Measurements from ENCODE around the gene TECPR1. TPM values are rescaled to one million over a fixed set of nuclear protein-coding genes. Genes with fewer than 3 reads are reported as not detected.

TECPR1 gene
- total RNA-seq, 1 donor from 2014 or later = 39.9 TPM

DNA sequence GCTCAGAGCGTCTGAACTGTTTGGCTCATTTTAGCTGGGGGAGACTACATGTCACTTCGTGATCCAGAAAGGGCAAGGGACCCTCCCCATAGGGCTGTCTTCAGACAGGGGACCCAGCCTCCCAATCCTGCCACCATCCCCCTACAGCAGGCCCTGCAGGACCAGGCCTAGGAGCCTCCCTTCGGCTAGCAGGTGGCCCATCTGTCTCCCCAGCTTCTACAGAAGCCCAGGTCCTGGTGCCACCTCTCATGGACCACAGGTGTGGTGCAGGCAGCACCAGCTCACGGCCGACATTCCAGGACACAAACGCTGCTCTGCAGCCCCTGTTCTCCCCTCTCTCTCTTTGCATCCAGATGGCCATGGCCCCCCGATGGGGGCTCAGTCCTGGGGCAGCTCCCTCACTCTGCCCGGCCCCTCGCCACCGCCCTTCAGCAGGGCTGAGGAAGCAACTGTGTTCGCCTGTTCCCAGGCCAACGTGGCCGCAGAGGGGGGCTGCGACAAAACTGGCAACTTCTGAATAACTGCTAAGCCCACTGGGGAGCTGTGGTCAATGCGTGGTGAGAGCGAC is 10.3 kb downstream of the TECPR1 start:
- Mint-ChIP-seq H3K4me3 (no peak overlapping the region), H3K36me3 (peaks cover 4% of the 10 kb centered on the region), H3K27ac (no peak overlapping the region), H3K9me3 (no peaks in the 10 kb centered on the region), H3K4me1 (ENCODE audit: unreplicated experiment) (no peaks in the 10 kb centered on the region), H3K27me3 (no peaks in the 10 kb centered on the region)
- TF ChIP-seq, protein P1, sequence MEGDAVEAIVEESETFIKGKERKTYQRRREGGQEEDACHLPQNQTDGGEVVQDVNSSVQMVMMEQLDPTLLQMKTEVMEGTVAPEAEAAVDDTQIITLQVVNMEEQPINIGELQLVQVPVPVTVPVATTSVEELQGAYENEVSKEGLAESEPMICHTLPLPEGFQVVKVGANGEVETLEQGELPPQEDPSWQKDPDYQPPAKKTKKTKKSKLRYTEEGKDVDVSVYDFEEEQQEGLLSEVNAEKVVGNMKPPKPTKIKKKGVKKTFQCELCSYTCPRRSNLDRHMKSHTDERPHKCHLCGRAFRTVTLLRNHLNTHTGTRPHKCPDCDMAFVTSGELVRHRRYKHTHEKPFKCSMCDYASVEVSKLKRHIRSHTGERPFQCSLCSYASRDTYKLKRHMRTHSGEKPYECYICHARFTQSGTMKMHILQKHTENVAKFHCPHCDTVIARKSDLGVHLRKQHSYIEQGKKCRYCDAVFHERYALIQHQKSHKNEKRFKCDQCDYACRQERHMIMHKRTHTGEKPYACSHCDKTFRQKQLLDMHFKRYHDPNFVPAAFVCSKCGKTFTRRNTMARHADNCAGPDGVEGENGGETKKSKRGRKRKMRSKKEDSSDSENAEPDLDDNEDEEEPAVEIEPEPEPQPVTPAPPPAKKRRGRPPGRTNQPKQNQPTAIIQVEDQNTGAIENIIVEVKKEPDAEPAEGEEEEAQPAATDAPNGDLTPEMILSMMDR (conservative IDR thresholded peaks at IDR 0.05) = peak; percentile 4
- DNase-seq (ENCODE audit: extremely low spot score, unreplicated experiment) = no peak

DNA sequence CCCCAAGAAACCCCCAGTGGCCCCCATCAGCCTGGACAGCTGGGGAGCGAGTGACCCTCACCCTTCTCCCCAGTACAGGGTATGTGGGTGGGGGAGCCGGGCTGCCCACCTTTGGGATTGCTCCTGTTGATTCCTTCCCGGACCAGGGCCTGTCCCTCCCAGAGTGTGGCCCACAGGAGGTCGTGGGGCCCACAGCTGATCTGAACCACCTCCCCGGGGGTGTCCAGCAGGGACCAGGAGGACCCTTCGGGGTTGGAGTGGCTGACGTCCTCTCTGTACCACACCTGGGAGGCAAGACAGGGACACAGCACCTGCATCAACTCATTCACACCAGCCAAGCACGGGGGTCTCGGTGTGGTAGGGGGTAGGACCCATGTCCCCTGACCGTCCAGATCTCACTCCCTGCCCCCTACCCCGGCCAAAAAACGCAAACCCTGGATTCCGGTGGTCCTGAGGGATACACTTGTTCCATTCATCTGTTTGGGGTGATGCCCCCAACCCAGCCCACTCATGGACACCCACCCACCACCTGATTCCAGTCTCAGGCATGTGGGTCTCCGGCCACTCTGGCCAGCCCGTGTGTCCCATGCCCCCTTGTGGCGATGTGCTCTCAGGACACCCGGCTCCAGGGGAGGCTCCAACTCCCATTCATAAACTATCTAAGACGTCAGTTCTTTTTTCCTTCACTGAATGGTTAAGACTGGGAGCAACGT is 10.9 kb downstream of the TECPR1 start:
- H3K36me3 Mint-ChIP-seq = peaks cover 4% of the 10 kb centered on the region
- DNase-seq (ENCODE audit: extremely low spot score, unreplicated experiment) = no peak
- no peaks in the 10 kb centered on the region for H3K4me1 Mint-ChIP-seq (ENCODE audit: unreplicated experiment)
- H3K9me3 Mint-ChIP-seq = no peaks in the 10 kb centered on the region
- H3K27ac Mint-ChIP-seq = no peak overlapping the region
- no peak overlapping the region for H3K4me3 Mint-ChIP-seq
- TF ChIP-seq, protein P1 (conservative IDR thresholded peaks at IDR 0.05) = peak; percentile 80
- H3K27me3 Mint-ChIP-seq = no peaks in the 10 kb centered on the region

DNA sequence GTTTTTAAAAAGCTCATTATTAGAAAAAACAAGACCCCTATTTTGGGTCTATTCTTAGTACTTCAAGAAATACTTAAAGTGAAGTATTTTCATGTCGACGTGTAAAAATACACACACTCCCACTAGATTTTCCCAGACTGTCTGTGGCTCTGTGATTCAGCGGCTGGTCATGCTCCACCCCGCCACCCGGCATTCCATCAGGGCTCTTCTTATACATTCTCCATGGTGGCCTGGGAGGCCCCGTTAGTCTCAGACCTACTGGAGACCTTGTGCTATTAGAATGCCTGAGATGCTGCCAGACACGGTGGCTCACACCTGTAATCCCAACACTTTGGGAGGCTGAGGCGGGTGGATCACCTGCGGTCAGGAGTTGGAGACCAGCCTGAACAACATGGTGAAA is 13.1 kb downstream of the TECPR1 start:
- Mint-ChIP-seq H3K27ac (no peak overlapping the region), H3K4me3 (no peak overlapping the region), H3K9me3 (no peaks in the 10 kb centered on the region), H3K27me3 (no peaks in the 10 kb centered on the region), H3K4me1 (ENCODE audit: unreplicated experiment) (no peaks in the 10 kb centered on the region), H3K36me3 (peaks cover 4% of the 10 kb centered on the region)
- TF ChIP-seq, protein P1 (conservative IDR thresholded peaks at IDR 0.05) = no peak
- no peak for DNase-seq (ENCODE audit: extremely low spot score, unreplicated experiment)

DNA sequence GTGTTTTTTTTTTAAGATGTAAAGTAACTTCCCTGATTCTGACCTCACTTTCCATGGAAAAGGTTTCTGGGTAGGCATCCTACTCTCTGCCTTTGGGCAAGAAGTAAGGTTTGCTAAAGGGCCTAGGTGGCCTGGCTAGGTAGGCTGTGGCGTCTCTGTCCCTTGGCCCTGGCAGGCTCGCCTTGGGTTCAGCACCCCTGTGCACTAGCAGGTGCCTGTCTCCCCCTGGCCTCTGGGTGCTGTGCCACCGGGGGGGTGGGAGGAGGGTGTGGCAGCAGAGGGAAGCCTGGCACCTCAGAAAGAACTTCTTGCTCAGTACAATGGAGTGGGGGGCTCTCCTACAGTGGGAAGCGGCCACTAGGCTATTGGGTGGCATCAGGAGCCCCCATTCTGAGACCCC is 14.0 kb downstream of the TECPR1 start:
- H3K4me3 Mint-ChIP-seq = no peak overlapping the region
- no peak for DNase-seq (ENCODE audit: extremely low spot score, unreplicated experiment)
- H3K27ac Mint-ChIP-seq = no peak overlapping the region
- H3K36me3 Mint-ChIP-seq = peaks cover 4% of the 10 kb centered on the region
- H3K9me3 Mint-ChIP-seq = no peaks in the 10 kb centered on the region
- no peaks in the 10 kb centered on the region for H3K4me1 Mint-ChIP-seq (ENCODE audit: unreplicated experiment)
- H3K27me3 Mint-ChIP-seq = no peaks in the 10 kb centered on the region
- TF ChIP-seq, protein P1 (conservative IDR thresholded peaks at IDR 0.05) = no peak

DNA sequence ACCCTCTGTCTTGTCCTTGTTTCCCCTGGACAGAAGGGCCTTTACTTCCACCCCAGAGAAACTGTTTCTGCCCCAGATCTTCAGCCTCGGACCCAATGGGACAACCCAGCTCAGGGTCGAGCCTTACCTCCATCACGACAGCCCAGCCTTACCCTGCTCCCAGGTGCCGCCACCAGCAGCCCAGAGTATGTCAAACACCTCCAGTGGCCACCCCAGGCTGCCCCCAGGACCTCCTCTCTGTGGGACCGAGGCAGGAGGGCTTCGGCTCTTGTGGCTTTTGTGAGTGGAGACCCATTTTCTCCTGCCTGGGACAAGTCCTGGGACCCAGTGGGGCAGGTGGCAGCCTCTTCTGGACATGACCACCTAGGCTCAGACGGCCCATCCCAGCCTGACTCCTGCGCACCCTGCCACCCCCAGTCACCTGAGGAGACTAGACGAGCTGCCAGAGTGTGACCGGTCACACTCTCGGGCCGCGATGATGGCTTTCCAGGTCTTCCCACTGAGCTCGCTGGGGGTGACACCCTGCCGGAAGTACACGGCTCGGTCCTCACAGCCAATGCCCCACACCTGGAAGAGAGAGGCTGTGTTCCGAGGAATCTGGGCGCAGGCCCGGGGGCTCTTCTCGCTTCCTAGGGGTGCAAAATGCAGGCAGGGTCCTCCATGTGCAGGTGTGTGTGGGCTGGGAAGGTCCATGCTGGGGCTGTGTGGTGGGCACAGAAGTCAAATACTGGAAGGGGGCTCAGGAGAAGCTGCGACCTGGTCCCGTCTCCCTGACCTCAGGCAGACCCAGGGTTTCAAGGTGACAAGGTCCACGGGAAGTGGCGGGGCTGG is 15.5 kb downstream of the TECPR1 start:
- Mint-ChIP-seq H3K27ac (no peak overlapping the region), H3K36me3 (peaks cover 4% of the 10 kb centered on the region), H3K4me3 (no peak overlapping the region), H3K9me3 (no peaks in the 10 kb centered on the region), H3K27me3 (no peaks in the 10 kb centered on the region), H3K4me1 (ENCODE audit: unreplicated experiment) (no peaks in the 10 kb centered on the region)
- DNase-seq (ENCODE audit: extremely low spot score, unreplicated experiment) = no peak
- TF ChIP-seq, protein P1 (conservative IDR thresholded peaks at IDR 0.05) = no peak

Measured in type B pancreatic cell (in vitro differentiated cells).